ENCODE measurements around the gene UGT1A1.

Gene UGT1A1

GRCh38 chr2:233816334-233816733 lies 56.3 kb downstream of the UGT1A1 start:
- no peak for DNase-seq

- no peak for DNase-seq
Measured at GRCh38 chr2:233816771-233817170, 56.7 kb downstream of the UGT1A1 start.

DNA sequence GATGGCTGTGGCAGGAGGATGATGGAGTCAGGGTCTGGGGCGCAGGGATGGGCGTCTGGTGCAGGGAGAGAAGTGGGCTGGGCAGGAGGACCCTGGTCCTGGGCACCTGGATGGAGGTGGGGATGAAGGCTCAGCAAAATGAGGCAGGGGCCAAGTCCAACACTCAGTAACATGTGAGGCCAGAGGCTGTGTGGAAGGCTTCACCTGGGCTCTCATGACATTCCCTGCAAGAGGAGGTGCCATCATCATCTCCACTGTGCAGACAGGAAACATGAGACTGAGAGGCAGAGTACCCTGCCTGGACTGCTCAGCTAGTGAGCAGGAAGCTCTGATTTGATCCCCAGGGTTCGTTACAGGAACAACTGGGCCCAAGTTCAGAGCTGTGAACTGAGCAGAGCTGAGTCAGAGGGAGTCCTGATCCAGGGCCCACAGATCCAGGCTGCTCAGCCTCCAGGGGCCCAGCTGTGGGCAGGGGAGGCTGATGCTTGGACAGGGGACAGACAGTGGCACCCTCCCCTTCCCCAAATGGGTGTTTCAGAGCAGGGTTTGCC lies 57.4 kb downstream of the UGT1A1 start:
- no peak for DNase-seq

GRCh38 chr2:233817995-233818638 lies 58.0 kb downstream of the UGT1A1 start:
- no peak for DNase-seq

DNA sequence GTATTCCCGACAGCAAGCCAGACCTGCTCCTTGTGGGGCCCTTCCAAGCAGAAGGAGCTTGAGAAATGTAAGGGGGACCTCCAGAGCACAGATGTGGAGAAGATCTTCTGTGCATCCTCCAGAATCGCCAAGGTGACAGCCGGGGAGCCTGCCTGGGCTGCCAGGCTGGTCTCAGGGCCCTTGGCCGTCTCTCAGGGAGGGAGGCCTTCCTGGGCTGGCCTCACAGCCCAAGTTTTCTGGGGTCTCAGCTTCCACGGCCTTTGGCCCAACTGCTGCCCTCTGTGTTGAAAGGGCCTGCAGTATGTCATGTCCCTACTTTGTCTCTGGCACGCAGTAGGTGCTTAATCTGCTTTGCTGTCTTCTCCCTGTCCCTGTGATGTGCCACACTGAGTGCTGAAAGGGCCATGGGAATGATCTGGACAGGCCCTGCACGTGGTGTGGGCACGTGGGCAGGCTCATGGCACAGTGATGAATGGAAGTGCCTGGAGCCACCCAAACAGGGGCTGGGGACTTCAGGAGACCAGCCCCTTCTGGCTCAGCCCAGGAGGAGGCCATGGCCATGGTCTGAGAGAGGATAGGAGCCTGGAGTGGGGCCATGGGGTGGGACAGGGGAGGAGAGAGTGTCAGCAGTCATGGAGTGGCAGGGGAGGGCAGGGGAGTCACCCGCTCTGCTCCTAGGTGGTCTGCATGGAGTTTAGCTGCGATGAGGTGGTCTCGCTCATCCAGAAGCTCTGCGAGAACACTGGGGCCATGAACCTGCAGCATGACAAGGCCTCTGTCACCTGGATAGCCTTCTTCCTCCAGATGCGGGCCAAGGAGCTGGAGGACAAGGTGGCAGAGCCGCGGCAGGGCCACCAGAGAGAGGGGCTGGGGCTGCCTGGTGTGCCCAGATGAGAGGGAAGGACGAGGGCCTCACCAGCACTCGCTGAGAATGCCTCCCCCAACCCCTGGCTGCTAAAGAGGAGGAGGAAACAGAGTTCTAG lies 58.9 kb downstream of the UGT1A1 start:
- no peak for DNase-seq

DNA sequence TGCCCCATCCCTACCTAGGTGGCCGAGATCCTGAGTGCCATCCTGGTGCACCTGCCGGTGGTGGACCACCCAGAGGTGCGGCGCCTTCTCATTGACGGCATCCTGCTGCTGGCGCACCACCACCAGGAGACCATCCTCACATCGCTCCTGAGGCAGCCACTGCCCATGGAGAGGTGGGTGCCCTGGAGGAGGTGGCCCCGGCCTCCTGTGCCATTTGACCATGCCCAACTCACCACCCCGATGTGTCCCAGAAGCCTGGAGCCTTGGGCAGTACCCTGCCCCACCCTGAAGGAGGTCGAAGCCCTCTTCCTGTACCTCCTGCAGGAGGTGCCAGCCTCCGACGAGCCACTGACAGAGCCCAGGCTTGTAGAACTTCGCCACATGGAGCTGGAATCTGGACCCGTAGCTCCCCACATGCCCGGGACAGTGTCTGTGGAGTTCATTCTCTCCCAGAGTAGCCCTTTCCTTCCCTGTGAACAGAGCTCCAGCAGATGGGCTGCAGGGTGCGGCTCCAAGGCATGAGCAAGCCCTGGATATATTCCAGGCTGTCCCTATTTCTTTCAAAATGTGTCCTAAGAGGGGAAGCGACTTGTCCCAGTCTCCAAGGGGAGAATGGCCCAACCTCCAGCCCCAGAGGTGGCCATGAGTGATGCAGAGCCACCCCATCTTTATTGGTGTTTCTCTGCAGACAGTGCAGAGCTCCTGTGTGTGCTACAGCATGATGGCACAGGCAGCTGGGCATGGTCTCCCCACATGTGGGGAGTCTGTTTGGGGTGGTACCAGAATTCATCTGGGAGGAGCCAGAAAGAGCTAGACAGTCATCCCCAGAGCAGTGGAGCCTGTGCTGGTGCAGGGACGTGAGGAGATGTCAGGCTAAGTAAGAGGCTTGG lies 60.1 kb downstream of the UGT1A1 start:
- DNase-seq = no peak

DNA sequence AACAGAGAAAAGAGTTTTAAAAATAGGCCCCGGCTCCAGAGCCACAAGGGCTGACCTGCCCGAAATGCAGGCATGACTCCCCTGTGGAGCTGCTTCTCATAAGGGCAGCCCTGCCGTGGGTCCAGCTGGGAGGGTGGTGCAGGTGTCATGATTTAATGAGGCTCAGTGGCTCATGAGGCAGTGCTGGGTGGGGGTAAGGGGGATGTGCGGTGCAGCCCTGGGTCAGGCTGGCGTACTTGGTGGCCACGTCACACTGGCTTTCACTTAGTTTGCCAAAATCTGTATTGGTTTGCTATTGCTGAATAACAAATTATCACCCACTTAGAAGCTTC lies 60.7 kb downstream of the UGT1A1 start:
- DNase-seq = no peak

GRCh38 chr2:233821196-233821595 lies 61.1 kb downstream of the UGT1A1 start:
- no peak for DNase-seq

GRCh38 chr2:233821709-233822100 lies 61.6 kb downstream of the UGT1A1 start:
- DNase-seq = no peak

- no peak for DNase-seq
Measured at GRCh38 chr2:233822101-233822771, 62.2 kb downstream of the UGT1A1 start.

All from hypothalamus (tissue), 51 donors.